HG03342 (cell line): Measurements from ENCODE around the gene NIPA2.

ENCODE experiments used
- ATAC-seq: cut with Tn5 transposase; IDR thresholded peaks from one replicate; pipeline ENCODE4 v1.9.1; 2021; ENCODE audit warnings: mild to moderate bottlenecking, moderate library complexity; ENCODE audit not compliant: unreplicated experiment

NIPA2 gene

GRCh38 chr15:22831473-22831872, 7.0 kb upstream of the NIPA2 start:
- ATAC-seq, result no peak

- ATAC-seq, result no peak
Measured at GRCh38 chr15:22839046-22839695, 705 bp downstream of the NIPA2 start.

GRCh38 chr15:22844421-22845288, 6.2 kb downstream of the NIPA2 start:
- ATAC-seq, result no peak

GRCh38 chr15:22845289-22845900, 6.9 kb downstream of the NIPA2 start:
- no peak for ATAC-seq

- no peak for ATAC-seq
Measured at GRCh38 chr15:22846073-22846472, 7.6 kb downstream of the NIPA2 start.

GRCh38 chr15:22850055-22850454, 11.6 kb downstream of the NIPA2 start:
- no peak for ATAC-seq

GRCh38 chr15:22851513-22851912, 13.0 kb downstream of the NIPA2 start:
- no peak for ATAC-seq

- ATAC-seq, result no peak
Measured at GRCh38 chr15:22855791-22856190, 17.3 kb downstream of the NIPA2 start.

GRCh38 chr15:22856659-22857058, 18.2 kb downstream of the NIPA2 start:
- ATAC-seq, result no peak

GRCh38 chr15:22861161-22861560, 22.7 kb downstream of the NIPA2 start:
- ATAC-seq, result no peak

- ATAC-seq, result no peak
Measured at GRCh38 chr15:22863356-22863755, 24.9 kb downstream of the NIPA2 start.

GRCh38 chr15:22866079-22866478, 27.6 kb downstream of the NIPA2 start:
- ATAC-seq, result no peak

- ATAC-seq, result no peak
Measured at GRCh38 chr15:22867886-22868285, 29.4 kb downstream of the NIPA2 start.

- ATAC-seq, result no peak
Measured at GRCh38 chr15:22868495-22868894, 30.0 kb downstream of the NIPA2 start.

- ATAC-seq, result no peak
Measured at GRCh38 chr15:22868928-22869327, 30.5 kb downstream of the NIPA2 start.

GRCh38 chr15:22869856-22870255, 31.4 kb downstream of the NIPA2 start:
- no peak for ATAC-seq

- no peak for ATAC-seq
Measured at GRCh38 chr15:22870865-22871264, 32.4 kb downstream of the NIPA2 start.

GRCh38 chr15:22871481-22872086, 33.1 kb downstream of the NIPA2 start:
- ATAC-seq, result no peak

- no peak for ATAC-seq
Measured at GRCh38 chr15:22872936-22873701, 34.7 kb downstream of the NIPA2 start.

GRCh38 chr15:22873841-22874240, 35.4 kb downstream of the NIPA2 start:
- no peak for ATAC-seq

GRCh38 chr15:22874256-22874655, 35.8 kb downstream of the NIPA2 start:
- no peak for ATAC-seq
